ENCODE results near the gene VASN. TPM values are rescaled to one million over a fixed set of nuclear protein-coding genes. Genes with fewer than 3 reads are reported as not detected.
A peak's percentile ranks its signal among the peaks of the same experiment; 100 is the strongest.
"Not testable (repeated sequence)": the region's sequence is repeated elsewhere in the genome, so short reads cannot be mapped to it uniquely, and the experiment has no call there.

Gene VASN
- total RNA-seq, 1 donor from 2014 or later: 13.0 TPM

GRCh38 chr16:4328782-4329775 is 42.6 kb upstream of the VASN start:
- Histone ChIP-seq H3K9ac (ENCODE audit: low read depth in 1 of 3, low read length in 3 of 3) (peak overlapping the region in 1 of 3 donors; percentile 77), H3K27me3 (ENCODE audit: control insufficient read depth in 3 of 3, insufficient read depth in 3 of 3, low read length in 3 of 3) (peaks cover 0 to 4% (median 0%) of the 10 kb centered on the region in 3 donors), H3K36me3 (ENCODE audit: control insufficient read depth in 3 of 3, insufficient read depth in 3 of 3, low read length in 3 of 3) (peaks cover 0 to 5% (median 4%) of the 10 kb centered on the region in 3 donors), H3K4me1 (ENCODE audit: control insufficient read depth in 3 of 3, insufficient read depth in 3 of 3, low read length in 3 of 3) (peaks cover 30 to 41% (median 32%) of the 10 kb centered on the region in 3 donors), H3K27ac (ENCODE audit: low read depth, low read length) (peak overlapping the region; percentile 66), H3K9me3 (ENCODE audit: control insufficient read depth in 3 of 3, low read length in 3 of 3) (no peaks in the 10 kb centered on the region), H3K4me3 (ENCODE audit: low read length in 3 of 3) (peak overlapping the region in 1 of 3 donors; percentile 22)

DNA sequence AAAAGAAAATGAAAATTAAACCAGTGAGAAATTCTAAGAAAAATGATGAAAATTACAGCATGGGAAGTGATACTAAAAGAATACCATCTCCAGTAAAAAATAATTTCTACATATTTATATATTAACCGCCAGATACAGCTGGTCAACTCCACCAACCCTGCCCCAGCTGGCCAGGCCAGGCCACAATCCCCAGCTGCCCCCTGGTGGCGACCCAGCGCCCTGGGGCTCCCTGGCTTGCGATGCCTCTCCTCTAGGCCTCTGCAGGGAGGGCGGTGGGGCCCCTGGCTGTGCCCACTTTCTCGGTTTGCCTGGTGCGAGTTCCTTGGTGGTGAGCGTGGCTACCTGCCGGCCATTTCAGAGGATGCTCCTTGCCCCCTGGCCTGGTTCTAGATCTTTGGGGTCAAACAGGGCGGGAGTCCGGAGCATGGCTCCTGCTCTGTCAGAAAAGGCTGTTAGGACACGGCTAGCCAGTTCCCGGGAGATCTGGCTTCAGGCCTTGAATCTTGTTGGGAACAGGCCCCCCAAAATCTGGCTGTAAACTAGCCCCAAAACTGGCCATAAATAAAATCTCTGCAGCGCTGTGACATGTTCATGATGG is 41.3 kb upstream of the VASN start:
- no peak overlapping the region for H3K9ac ChIP-seq (ENCODE audit: low read depth in 1 of 3, low read length in 3 of 3)
- H3K27ac ChIP-seq (ENCODE audit: low read depth, low read length): no peak overlapping the region
- H3K27me3 ChIP-seq (ENCODE audit: control insufficient read depth in 3 of 3, insufficient read depth in 3 of 3, low read length in 3 of 3): peaks cover 0 to 4% (median 0%) of the 10 kb centered on the region in 3 donors
- H3K9me3 ChIP-seq (ENCODE audit: control insufficient read depth in 3 of 3, low read length in 3 of 3): no peaks in the 10 kb centered on the region
- no peak overlapping the region for H3K4me3 ChIP-seq (ENCODE audit: low read length in 3 of 3)
- H3K36me3 ChIP-seq (ENCODE audit: control insufficient read depth in 3 of 3, insufficient read depth in 3 of 3, low read length in 3 of 3): peaks cover 0 to 12% (median 4%) of the 10 kb centered on the region in 3 donors
- H3K4me1 ChIP-seq (ENCODE audit: control insufficient read depth in 3 of 3, insufficient read depth in 3 of 3, low read length in 3 of 3): peaks cover 21 to 30% (median 22%) of the 10 kb centered on the region in 3 donors

- H3K4me3 ChIP-seq (ENCODE audit: low read length in 3 of 3): no peak overlapping the region
- H3K27ac ChIP-seq (ENCODE audit: low read depth, low read length): no peak overlapping the region
- H3K4me1 ChIP-seq (ENCODE audit: control insufficient read depth in 3 of 3, insufficient read depth in 3 of 3, low read length in 3 of 3): peaks cover 17 to 24% (median 20%) of the 10 kb centered on the region in 3 donors
- peaks cover 0 to 4% (median 0%) of the 10 kb centered on the region in 3 donors for H3K27me3 ChIP-seq (ENCODE audit: control insufficient read depth in 3 of 3, insufficient read depth in 3 of 3, low read length in 3 of 3)
- H3K9ac ChIP-seq (ENCODE audit: low read depth in 1 of 3, low read length in 3 of 3): no peak overlapping the region
- H3K9me3 ChIP-seq (ENCODE audit: control insufficient read depth in 3 of 3, low read length in 3 of 3): no peaks in the 10 kb centered on the region
- H3K36me3 ChIP-seq (ENCODE audit: control insufficient read depth in 3 of 3, insufficient read depth in 3 of 3, low read length in 3 of 3): peaks cover 0 to 17% (median 7%) of the 10 kb centered on the region in 3 donors
These were observed 39.6 kb upstream of the VASN start for GRCh38 chr16:4332083-4332482.

DNA sequence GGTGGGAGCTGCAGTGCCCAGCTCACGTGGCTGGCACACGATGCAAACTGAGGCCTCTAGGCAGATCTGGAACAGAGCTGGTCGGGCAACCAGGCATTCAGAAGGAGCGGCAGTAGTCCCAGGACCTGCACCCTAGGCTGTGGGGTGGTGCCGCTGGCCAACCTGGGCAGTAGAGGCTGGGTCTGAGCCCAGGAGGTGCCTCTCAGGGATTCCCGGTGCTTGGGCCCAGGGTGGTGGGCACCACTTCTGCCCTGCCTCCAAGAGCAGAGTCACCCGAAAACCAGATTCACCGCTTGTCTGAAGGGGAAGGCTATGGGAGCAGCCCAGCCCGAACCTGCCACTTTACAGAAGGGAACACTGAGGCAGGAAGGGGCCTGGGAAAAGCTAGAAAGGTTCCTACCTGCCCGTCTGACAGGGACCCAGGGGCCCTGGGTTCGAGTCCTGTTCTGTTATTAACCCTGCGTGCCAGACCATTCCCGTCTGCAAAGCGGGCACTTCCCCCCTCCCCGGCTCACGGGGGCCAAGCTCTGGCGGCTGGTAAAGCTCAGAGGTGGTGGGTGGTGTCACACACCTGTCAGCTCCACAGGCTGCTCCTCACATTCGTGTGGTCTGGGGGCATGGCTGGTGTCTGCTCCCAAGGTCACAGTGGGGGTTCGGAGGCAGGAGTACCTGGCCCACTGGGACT is 38.9 kb upstream of the VASN start:
- Histone ChIP-seq H3K36me3 (ENCODE audit: control insufficient read depth in 3 of 3, insufficient read depth in 3 of 3, low read length in 3 of 3) (peaks cover 0 to 17% (median 7%) of the 10 kb centered on the region in 3 donors), H3K27me3 (ENCODE audit: control insufficient read depth in 3 of 3, insufficient read depth in 3 of 3, low read length in 3 of 3) (peaks cover 0 to 4% (median 0%) of the 10 kb centered on the region in 3 donors), H3K4me1 (ENCODE audit: control insufficient read depth in 3 of 3, insufficient read depth in 3 of 3, low read length in 3 of 3) (peaks cover 16 to 21% (median 19%) of the 10 kb centered on the region in 3 donors), H3K4me3 (ENCODE audit: low read length in 3 of 3) (no peak overlapping the region), H3K27ac (ENCODE audit: low read depth, low read length) (no peak overlapping the region), H3K9me3 (ENCODE audit: control insufficient read depth in 3 of 3, low read length in 3 of 3) (no peaks in the 10 kb centered on the region), H3K9ac (ENCODE audit: low read depth in 1 of 3, low read length in 3 of 3) (no peak overlapping the region)

- no peak overlapping the region for H3K4me3 ChIP-seq (ENCODE audit: low read length in 3 of 3)
- peaks cover 12 to 17% (median 14%) of the 10 kb centered on the region in 3 donors for H3K4me1 ChIP-seq (ENCODE audit: control insufficient read depth in 3 of 3, insufficient read depth in 3 of 3, low read length in 3 of 3)
- no peaks in the 10 kb centered on the region for H3K9me3 ChIP-seq (ENCODE audit: control insufficient read depth in 3 of 3, low read length in 3 of 3)
- H3K27ac ChIP-seq (ENCODE audit: low read depth, low read length): no peak overlapping the region
- peaks cover 0 to 17% (median 7%) of the 10 kb centered on the region in 3 donors for H3K36me3 ChIP-seq (ENCODE audit: control insufficient read depth in 3 of 3, insufficient read depth in 3 of 3, low read length in 3 of 3)
- peaks cover 0 to 4% (median 0%) of the 10 kb centered on the region in 3 donors for H3K27me3 ChIP-seq (ENCODE audit: control insufficient read depth in 3 of 3, insufficient read depth in 3 of 3, low read length in 3 of 3)
- H3K9ac ChIP-seq (ENCODE audit: low read depth in 1 of 3, low read length in 3 of 3): no peak overlapping the region
These were observed 38.4 kb upstream of the VASN start for GRCh38 chr16:4333308-4333638.

DNA sequence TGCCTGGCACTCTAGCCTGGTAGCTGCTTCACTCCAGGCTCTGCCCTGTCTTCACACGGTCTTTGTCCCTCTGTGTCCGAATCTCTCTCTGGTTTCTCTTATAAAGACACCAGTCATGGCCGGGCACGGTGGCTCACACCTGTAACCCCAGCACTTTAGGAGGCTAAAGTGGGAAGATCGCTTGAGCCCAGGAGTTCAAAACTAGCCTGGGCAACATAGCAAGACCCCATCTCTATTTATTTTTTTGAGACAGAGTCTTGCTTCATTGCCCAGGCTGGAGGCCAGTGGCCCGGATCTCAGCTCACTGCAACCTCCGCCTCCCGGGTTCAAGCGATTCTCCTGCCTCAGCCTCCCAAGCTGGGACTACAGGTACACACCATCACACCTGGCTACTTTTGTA is 37.9 kb upstream of the VASN start:
- Histone ChIP-seq H3K36me3 (ENCODE audit: control insufficient read depth in 3 of 3, insufficient read depth in 3 of 3, low read length in 3 of 3) (peaks cover 0 to 17% (median 9%) of the 10 kb centered on the region in 3 donors), H3K4me1 (ENCODE audit: control insufficient read depth in 3 of 3, insufficient read depth in 3 of 3, low read length in 3 of 3) (peaks cover 8 to 12% (median 10%) of the 10 kb centered on the region in 3 donors)
- not testable (repeated sequence) for H3K4me3 ChIP-seq (ENCODE audit: low read length in 3 of 3)

GRCh38 chr16:4334724-4335495 is 36.7 kb upstream of the VASN start:
- peaks cover 4 to 20% (median 11%) of the 10 kb centered on the region in 3 donors for H3K36me3 ChIP-seq (ENCODE audit: control insufficient read depth in 3 of 3, insufficient read depth in 3 of 3, low read length in 3 of 3)
- H3K9me3 ChIP-seq (ENCODE audit: control insufficient read depth in 3 of 3, low read length in 3 of 3): no peaks in the 10 kb centered on the region

More for the DNA sequence above, 37.9 kb upstream of the VASN start:
- not testable (repeated sequence) for H3K27me3 ChIP-seq (ENCODE audit: control insufficient read depth in 3 of 3, insufficient read depth in 3 of 3, low read length in 3 of 3); H3K27ac ChIP-seq (ENCODE audit: low read depth, low read length); H3K9ac ChIP-seq (ENCODE audit: low read depth in 1 of 3, low read length in 3 of 3); H3K9me3 ChIP-seq (ENCODE audit: control insufficient read depth in 3 of 3, low read length in 3 of 3)

GRCh38 chr16:4336701-4337539 is 34.7 kb upstream of the VASN start:
- Histone ChIP-seq H3K9ac (ENCODE audit: low read depth in 1 of 3, low read length in 3 of 3) (no peak overlapping the region), H3K27me3 (ENCODE audit: control insufficient read depth in 3 of 3, insufficient read depth in 3 of 3, low read length in 3 of 3) (peaks cover 0 to 4% (median 0%) of the 10 kb centered on the region in 3 donors), H3K36me3 (ENCODE audit: control insufficient read depth in 3 of 3, insufficient read depth in 3 of 3, low read length in 3 of 3) (peaks cover 13 to 25% (median 20%) of the 10 kb centered on the region in 3 donors), H3K4me3 (ENCODE audit: low read length in 3 of 3) (no peak overlapping the region), H3K9me3 (ENCODE audit: control insufficient read depth in 3 of 3, low read length in 3 of 3) (no peaks in the 10 kb centered on the region), H3K27ac (ENCODE audit: low read depth, low read length) (no peak overlapping the region), H3K4me1 (ENCODE audit: control insufficient read depth in 3 of 3, insufficient read depth in 3 of 3, low read length in 3 of 3) (peaks cover 0 to 10% (median 4%) of the 10 kb centered on the region in 3 donors)

More at GRCh38 chr16:4334724-4335495, 36.7 kb upstream of the VASN start:
- no peak overlapping the region for H3K4me3 ChIP-seq (ENCODE audit: low read length in 3 of 3)
- H3K9ac ChIP-seq (ENCODE audit: low read depth in 1 of 3, low read length in 3 of 3): no peak overlapping the region
- peaks cover 0 to 4% (median 0%) of the 10 kb centered on the region in 3 donors for H3K27me3 ChIP-seq (ENCODE audit: control insufficient read depth in 3 of 3, insufficient read depth in 3 of 3, low read length in 3 of 3)
- peaks cover 0 to 4% (median 0%) of the 10 kb centered on the region in 3 donors for H3K4me1 ChIP-seq (ENCODE audit: control insufficient read depth in 3 of 3, insufficient read depth in 3 of 3, low read length in 3 of 3)
- H3K27ac ChIP-seq (ENCODE audit: low read depth, low read length): no peak overlapping the region

Data from skeletal muscle tissue (tissue), 4 donors.